HG03571 (cell line): ENCODE results near the gene GGT5.
"Not testable (repeated sequence)": the region's sequence is repeated elsewhere in the genome, so short reads cannot be mapped to it uniquely, and the experiment has no call there.

Experiments used
- ATAC-seq: cut with Tn5 transposase; IDR thresholded peaks from one replicate; pipeline ENCODE4 v1.9.1; 2021; ENCODE audit not compliant: unreplicated experiment

Gene GGT5

DNA sequence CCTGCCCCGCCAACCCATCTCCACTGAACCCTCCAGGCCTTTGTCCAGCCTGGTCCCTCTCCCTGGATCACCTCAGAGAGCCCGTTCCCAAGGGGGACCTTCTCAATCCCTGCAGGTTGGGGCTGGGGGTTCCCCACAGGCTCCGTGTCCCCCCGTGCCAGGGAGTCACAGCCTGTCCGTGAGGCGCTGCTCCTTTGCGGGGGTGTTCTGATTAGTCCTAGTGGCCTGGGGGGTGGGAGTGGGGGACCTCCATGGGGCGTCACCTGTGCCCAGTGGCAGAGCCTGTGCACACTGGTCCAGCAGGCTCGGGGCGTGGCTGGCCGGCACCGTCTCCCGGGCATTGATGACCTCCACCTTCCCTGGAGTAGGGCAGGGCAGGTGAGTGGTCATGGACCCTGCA, 11.6 kb downstream of the GGT5 start:
- ATAC-seq, result no peak

DNA sequence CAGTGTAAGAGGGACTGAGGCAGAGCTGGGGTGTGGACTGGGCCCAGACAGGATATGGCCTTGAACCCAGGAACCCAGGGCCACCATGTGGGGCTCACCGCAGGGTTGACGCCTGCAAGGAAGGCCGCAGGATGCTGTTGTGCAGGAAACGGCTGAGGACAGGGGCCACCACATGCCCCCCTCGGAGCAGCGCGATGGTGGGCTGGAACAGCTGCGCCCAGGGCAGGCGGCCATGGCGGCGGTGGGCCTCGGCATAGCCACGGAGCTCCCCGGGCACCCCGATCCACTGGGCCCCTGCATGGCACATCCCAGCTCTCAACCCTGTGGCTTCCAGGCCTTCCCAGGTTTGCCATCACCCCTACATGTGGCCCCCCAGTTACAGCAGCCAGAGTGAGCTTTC, 12.2 kb downstream of the GGT5 start:
- no peak for ATAC-seq

DNA sequence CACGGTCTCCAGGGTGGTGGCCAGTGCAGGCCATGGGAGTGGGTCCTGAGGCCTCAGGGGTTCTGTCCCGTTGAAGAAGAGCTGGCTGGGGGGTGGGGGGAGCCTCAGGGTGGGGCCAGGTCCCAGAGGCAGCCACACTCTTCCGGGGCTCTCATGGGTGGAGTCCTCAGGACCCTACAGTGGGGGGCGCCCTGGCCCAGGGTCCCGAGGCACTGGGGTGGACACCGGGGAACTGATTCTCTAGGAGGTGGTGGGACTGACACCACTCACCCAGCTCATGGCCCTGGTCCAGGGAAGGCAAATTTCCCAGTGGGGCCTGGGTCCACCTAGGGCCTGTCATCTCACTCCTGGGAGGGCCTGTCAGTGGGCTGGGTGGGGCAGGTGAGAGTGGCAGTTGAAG, 12.8 kb downstream of the GGT5 start:
- ATAC-seq, result no peak

DNA sequence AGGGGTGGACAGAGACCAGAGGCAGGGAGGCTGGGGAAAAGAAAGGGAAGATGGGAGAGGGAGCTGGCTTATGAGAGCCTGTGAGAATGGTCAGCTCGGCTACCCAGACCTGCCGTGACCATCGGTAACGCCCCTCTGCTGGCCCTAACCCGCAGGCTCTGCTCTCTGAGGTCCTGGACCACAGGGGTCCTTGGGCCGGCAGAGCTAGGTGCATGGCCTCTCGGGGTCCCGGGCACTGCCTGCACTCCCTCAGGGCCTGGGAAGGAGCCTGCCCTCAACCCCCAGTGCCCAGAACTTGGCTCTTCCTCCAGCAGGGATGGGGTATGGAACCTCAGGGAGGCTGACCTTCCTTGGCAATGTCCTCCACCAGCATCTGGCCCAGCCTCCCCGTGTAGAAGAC, 13.2 kb downstream of the GGT5 start:
- ATAC-seq, result no peak

DNA sequence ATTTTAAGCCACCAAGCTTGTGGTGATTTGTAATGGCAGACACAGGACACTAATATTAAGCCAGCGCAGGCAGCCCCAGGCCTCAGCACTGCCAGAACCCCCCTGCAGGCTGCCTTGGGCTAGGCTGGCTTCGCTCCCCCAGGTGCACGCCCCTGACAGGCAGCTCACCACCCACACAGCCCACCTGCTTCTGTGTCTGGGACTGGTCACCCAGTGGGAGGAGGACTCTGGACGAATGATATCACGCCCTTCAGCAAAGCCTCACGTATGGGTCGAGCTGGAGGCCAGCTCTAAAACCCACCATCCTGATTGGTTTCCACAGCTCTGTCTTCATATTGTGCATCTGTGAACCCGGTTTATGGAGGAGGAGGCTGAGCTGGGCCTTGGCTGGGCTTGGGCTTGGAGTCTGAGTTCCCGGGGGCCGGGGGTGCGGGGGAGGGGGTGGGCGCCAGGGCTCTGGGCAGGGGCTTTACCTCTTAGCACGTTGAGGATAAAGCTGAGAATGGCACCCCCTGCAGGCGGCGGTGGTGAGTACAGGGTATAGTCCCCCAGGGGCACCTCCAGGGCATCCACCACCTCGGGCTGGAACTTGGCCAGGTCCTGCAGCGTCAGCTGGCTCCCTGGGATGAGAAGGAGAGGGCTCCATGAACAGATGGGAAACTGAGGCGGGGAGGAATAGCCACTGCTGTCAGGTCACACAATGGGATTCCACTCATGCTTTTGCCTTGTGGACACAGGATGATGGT, 13.8 kb downstream of the GGT5 start:
- ATAC-seq, result no peak

DNA sequence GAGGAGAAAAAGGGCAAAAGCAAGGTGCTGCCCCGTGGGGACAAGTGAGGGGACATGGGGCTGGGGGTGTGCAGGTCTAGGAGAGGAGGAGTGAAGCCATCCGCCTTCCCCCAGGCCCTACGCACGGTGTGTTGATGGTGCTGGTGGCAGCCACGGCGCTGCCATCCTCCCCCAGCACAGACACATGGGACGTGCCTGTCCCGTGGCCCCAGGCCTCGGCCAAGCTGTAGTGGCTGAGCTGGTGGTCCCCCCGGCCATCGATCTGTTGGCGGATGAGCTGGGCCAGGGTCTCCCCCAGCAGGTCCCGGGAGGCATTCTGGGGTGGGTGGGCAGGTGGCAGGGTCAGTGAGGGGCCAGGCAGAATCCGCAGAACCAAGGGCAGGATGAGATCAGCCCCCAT, 18.9 kb downstream of the GGT5 start:
- no peak for ATAC-seq

DNA sequence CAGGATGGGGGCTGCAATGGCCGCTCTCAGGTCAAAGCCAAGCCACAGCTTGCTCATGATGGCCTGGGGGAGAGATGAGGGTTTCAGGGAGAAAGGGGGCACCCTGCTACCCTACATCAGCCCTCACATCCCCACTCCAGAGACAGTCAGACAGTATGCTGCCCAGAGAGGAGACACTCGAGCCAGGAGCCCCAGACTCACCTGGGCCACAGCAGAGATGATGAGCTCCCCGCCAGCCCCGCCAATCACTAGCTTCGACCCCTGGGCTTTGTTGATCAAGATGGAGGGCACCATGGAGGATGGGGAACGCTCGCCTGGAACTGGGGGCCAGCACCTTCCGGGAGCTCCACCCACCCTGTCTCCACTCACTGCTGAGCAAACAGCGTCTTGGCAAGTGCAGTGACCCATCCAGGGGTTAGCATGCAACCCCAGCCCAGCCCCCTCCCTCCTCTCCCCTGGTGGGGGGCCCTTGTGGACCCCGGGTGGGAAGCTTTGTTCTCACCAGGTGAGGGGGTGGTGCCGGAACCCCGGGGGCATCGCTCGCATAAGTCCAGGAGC, 19.8 kb downstream of the GGT5 start:
- no peak for ATAC-seq

DNA sequence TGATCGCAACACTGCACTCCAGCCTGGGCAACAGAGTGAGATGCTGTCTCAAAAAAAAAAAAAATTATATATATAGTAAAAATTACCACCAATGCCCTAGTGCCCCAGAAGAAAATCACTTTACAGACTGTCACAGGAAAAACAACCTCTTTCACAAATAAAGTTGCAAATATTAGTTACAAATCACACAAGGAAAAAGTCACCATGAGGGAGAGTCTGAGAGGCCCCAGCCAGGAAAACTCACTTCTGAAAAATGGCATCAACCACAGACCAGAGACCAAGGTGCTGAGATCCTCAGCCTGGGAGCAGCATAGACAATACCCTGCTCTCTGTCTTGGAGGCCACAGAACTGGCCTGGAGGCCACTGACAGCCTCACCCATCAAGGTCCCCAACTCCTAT, 20.4 kb downstream of the GGT5 start:
- ATAC-seq, result no peak

DNA sequence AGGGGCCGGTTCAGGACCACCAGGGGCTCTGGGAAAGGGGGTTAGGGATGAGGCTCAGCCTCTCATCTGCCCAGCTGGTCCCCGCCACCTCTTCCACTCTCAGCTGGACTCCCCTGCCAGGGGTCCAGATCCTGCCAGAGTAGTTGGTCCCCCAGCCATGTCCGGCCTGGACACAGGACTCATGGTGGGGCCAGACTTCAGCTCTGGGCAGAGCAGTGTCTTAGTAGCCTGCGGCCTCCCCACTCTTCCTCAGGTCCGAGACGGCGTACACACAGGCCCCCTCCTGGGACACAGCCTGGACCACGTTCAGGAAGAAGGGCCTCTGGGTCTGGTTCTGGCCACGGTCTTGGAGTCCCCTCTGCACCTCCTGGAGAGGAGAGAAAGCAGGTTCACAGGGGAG, 25.1 kb downstream of the GGT5 start:
- ATAC-seq, result no peak

DNA sequence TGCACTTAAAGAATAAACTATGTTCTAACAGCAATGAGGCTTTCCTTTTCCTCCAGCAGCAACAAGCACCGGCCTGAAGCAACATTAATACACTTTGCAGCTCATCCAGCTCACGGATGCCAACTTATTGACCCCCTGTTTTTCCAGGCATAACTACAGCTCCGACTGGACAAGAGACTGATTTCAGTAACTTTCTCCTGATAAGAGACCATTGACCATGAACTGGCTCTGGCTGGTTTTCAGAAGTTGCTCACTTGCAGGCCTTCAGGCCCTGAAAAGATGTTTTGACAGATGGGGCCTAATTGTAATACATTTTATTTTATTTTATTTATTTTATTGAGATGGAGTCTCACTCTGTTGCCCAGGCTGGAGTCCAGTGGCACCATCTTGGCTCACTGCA, 27.5 kb downstream of the GGT5 start:
- no peak for ATAC-seq

DNA sequence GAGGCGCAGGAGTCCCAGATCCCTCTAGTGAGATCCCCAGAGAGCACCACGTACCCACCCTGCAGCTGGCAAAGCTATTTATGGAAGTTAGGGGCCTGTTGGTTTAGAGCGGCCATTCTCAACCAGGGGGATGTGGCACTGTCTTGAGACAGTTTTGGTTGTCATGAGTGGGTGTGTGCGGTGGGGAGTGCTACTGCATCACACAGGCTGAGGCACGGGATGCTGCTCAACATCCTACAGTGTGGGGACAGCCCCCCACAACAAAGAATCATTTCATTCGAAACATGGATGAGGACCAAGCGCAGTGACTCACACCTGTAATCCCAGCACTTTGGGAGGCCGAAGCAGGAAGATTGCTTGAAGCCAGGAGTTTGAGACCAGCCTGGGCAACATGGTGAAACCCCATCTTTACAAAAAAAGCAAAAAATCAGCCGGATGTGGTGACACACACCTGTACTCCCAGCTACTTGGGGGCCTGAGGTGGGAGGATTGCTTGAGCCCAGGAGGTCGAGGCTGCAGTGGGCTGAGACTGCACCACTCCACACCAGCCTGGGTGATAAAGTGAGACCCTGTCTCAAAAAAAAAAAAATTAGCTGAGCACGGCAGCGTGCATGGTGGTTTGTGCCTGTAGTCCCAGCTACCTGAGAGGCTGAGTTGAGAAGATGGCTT, 28.2 kb downstream of the GGT5 start:
- ATAC-seq, result no peak

DNA sequence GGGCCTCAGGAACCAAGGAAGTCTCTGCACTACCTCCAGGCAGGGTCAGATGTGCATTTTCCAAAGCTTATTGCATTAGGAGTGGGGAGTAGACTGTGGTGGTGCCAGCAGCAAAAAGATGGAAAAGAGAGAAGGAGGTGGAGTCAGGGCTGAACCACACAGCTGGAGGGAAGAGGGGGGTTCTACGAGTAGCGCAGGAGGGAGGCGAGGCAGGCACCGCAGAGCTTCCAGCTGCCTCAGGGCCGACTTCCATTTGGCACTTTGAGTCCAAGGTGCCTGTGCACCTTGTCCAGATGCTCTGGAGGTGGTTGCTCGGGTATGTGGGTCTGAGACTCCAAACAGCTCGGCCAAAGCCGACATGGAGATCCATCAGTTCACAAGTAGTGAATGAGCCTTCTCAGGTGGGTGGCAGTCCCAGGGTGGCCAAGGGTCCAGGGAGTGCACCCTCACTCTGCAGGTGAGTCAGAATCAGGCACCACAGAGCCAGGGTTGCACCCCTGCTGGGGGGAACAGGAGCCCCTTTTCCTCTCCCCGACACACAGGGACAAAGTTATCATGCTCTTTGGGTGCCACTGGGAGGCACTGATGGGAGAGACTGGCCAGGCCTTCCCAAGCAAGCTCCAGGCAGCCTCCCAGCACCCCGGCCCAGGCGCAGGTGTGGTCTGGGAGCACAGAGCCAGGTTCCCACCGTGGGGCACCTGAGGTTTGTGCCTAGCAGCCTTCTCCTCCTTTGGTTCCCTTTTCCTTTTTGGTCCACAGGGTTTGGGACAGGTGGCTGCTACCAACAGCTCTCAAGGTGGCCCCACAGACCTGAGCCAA, 30.2 kb downstream of the GGT5 start:
- ATAC-seq, result no peak

DNA sequence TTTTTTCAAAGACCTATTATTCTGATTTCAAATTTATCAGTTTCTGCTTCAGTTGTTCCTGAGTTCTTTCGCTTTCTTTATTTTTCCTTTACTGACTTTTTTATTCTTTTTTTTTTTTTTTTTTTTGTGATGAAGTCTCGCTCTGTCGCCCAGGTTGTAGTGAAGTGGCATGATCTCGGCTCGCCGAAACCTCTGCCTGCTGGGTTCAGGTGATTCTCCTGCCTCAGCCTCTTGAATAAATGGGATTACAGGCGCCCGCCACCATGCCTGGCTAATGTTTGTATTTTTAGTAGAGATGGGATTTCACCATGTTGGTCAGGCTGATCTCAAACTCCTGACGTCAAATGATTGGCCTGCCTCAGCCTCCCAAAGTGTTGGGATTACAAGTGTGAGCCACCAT, 31.8 kb downstream of the GGT5 start:
- not testable (repeated sequence) for ATAC-seq

DNA sequence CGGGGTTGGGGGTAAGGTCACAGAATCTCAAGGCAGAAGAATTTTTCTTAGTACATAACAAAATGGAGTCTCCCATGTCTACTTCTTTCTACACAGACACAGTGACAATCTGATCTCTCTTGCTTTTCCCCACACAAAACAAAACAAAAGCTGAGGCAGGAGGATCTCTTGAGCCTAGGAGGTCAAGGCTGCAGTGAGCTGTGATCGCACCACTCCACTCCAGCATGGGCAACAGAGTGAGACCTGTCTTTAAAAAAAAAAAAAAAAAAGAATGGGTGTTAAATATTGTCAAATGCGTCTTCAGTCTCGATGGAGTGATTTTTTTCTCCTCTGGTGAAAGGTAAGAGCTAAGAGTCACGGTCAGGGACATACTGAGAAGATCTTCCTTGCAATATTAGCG, 33.2 kb downstream of the GGT5 start:
- not testable (repeated sequence) for ATAC-seq

DNA sequence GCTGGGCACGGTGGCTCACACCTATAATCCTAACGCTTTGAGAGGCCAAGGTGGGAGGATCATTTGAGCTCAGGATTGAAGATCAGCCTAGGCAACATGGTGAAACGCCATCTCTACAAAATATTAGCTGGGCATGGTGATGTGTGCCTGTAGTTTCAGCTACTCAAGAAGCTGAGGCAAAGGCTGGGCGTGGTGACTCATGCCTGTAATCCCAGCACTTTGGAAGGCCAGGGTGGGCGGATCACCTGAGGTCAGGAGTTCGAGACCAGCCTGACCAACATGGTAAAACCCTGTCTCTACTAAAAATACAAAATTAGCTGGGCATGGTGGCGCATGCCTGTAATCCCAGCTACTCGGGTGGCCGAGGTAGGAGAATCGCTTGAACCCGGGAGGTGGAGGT, 34.5 kb downstream of the GGT5 start:
- not testable (repeated sequence) for ATAC-seq

DNA sequence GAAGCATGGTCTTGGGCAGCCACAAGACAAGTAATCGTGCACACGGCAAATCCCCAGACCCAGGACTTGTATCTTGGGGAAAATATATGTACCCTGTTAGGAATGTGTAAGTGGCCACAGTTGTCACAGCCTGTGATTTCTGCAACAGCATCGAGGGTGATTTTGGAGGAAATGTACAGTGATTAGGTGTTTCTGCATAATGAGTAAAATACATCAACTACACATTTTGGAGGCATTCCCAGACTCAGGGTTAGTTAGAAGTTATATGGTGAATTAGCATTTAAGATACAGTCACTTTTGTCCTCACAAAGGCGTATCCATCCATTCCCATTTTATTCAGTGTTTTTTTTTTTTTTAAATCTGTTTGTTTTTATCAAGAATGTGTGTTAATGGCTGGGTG, 35.2 kb downstream of the GGT5 start:
- ATAC-seq, result no peak

DNA sequence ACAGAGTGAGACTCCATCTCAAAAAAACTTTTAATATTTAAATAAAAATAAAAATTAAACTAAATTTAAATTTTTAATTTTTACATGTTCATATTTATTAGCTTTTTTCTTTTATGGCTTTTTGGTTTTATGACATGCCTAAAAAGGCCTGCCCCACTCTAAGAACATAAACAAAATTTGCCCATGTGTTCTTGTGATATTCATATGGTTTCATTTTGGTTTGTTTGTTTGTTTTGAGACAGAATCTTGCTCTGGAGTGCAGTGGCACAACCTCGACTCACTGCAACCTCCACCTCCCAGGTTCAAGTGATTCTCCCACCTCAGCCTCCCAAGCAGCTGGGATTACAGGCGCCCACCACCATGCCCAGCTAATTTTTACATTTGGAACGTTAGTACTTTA, 35.9 kb downstream of the GGT5 start:
- ATAC-seq, result no peak

DNA sequence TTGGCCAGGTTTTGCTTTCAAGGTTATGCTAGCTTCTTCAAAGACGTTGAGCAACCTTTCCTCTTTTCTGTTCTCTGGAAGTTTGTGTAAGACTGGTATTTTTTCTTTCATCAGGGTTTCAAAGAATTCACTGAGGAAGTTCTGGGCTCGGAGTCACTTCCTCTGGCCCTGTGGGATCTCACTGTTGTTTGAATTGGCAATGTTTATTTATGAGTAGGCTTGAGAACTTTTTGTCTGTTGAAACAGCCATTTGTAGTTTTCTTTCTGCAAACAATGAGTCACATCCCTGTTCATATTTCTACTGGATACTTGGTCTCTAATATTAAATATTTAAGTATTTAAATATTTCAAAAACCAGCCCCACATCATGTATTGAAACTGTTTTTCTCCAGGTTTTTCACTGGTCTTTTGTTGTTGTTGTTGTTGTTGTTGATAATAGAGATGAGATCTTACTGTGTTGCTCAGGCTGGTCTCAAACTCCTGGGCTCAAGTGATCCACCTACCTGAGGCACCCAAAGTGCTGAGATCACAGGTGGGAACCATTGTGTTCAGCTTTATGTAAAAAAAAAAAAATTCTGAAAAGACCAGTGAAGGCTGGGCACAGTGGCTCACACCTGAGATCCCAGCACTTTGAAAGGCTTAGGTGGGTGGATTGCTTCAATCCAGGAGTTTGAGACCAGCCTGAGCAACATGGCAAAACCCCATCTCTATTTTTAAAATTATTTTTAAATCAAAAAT, 36.7 kb downstream of the GGT5 start:
- ATAC-seq, result no peak

DNA sequence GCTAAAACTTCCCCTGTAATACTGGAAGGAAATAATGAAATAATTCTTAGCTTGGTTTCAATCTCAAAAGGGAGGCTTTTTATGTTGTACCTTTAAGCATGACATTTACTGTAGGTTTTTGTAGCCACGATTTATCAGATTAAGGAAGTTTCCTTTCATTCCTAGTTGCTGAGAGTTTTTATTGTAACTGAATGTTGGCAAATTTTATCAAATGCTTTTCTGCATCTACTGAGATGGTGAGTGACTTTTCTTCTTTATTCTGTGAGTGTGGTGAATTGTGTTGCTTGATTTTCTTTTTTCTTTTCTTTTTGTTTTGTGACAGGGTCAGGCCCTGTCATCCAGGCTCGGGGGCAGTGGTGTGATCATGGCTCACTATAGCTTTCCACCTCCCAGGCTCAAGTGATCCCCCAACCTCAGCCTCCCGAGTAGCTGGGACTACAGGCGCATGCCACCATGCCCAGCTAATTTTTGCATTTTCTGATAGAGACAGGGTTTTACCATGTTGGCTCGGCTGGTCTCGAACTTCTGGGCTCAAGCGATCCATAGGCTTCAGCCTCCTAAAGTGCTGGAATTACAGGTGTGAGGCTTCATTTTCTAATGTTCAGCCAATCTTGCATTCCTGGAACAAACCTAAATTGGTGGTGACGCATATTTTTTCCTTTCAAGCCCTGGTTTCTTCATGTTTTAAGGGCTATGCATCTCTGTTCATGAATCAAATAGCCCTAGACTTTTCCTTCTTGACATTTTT, 37.4 kb downstream of the GGT5 start:
- no peak for ATAC-seq
